ENCODE data around the gene SLC5A6. TPM values are rescaled to one million over a fixed set of nuclear protein-coding genes. Genes with fewer than 3 reads are reported as not detected.

The SLC5A6 gene
- polyA plus RNA-seq, 1 donor from 2014 or later, result 64.3 TPM

- no peak overlapping the region for H2AFZ ChIP-seq (ENCODE audit: low read depth, low read length)
Measured at GRCh38 chr2:27164960-27165763, 46.9 kb downstream of the SLC5A6 start.

GRCh38 chr2:27162151-27163121, 49.6 kb downstream of the SLC5A6 start:
- Histone ChIP-seq H2AFZ (ENCODE audit: low read depth, low read length) (no peak overlapping the region), H3K9ac (ENCODE audit: low read length) (no peak overlapping the region), H4K20me1 (ENCODE audit: insufficient read depth) (no peaks in the 10 kb centered on the region), H3K27me3 (ENCODE audit: insufficient read depth, low read depth, low read length) (no peaks in the 10 kb centered on the region), H3K9me2 (ENCODE audit: insufficient read depth, low read length) (no peaks in the 10 kb centered on the region), H3K79me2 (replicated peaks; ENCODE audit: insufficient read depth, low read length) (no peaks in the 10 kb centered on the region), H3F3A (ENCODE audit: insufficient read depth, low read length, poor library complexity, severe bottlenecking) (no peaks in the 10 kb centered on the region), H3K9me3 (ENCODE audit: low read length) (no peaks in the 10 kb centered on the region), H3K27ac (ENCODE audit: low read length) (no peak overlapping the region), H3K4me2 (ENCODE audit: low read length) (no peak overlapping the region), H3K36me3 (ENCODE audit: insufficient read depth, low read length) (no peaks in the 10 kb centered on the region), H3K4me3 (ENCODE audit: low read length) (no peak overlapping the region)
- TF ChIP-seq RAD21 (conservative IDR thresholded peaks at IDR 0.05) (no peak), EP300 (conservative IDR thresholded peaks at IDR 0.05; ENCODE audit: poor library complexity, severe bottlenecking) (no peak), POLR2AphosphoS5 (IDR thresholded peaks at IDR 0.05) (no peak), TAF1 (IDR thresholded peaks at IDR 0.05; ENCODE audit: low read depth) (no peak), EZH2 (IDR thresholded peaks at IDR 0.05; ENCODE audit: borderline replicate concordance, insufficient read depth, low read length, poor library complexity, severe bottlenecking) (no peak), REST (IDR thresholded peaks at IDR 0.05; ENCODE audit: borderline replicate concordance) (no peak), MXI1 (conservative IDR thresholded peaks at IDR 0.05; ENCODE audit: poor library complexity, severe bottlenecking) (no peak), SMC3 (conservative IDR thresholded peaks at IDR 0.05; ENCODE audit: poor library complexity) (no peak), CTCF (IDR thresholded peaks at IDR 0.05; ENCODE audit: poor library complexity, severe bottlenecking) (no peak)

More at GRCh38 chr2:27164960-27165763, 46.9 kb downstream of the SLC5A6 start:
- Histone ChIP-seq H3K79me2 (replicated peaks; ENCODE audit: insufficient read depth, low read length) (no peaks in the 10 kb centered on the region), H3K9ac (ENCODE audit: low read length) (no peak overlapping the region), H3K27ac (ENCODE audit: low read length) (no peak overlapping the region), H4K20me1 (ENCODE audit: insufficient read depth) (no peaks in the 10 kb centered on the region), H3K4me2 (ENCODE audit: low read length) (no peak overlapping the region), H3K9me2 (ENCODE audit: insufficient read depth, low read length) (no peaks in the 10 kb centered on the region), H3K27me3 (ENCODE audit: insufficient read depth, low read depth, low read length) (no peaks in the 10 kb centered on the region), H3K9me3 (ENCODE audit: low read length) (no peaks in the 10 kb centered on the region), H3F3A (ENCODE audit: insufficient read depth, low read length, poor library complexity, severe bottlenecking) (no peaks in the 10 kb centered on the region), H3K36me3 (ENCODE audit: insufficient read depth, low read length) (no peaks in the 10 kb centered on the region), H3K4me3 (ENCODE audit: low read length) (no peak overlapping the region)
- TF ChIP-seq CTCF (IDR thresholded peaks at IDR 0.05; ENCODE audit: poor library complexity, severe bottlenecking), result no peak
